ENCODE data around the gene IMPDH1. TPM values are rescaled to one million over a fixed set of nuclear protein-coding genes. Genes with fewer than 3 reads are reported as not detected.

Gene IMPDH1
- total RNA-seq, 2 experiments from 2014 or later: 26.5 to 27.0 TPM

DNA sequence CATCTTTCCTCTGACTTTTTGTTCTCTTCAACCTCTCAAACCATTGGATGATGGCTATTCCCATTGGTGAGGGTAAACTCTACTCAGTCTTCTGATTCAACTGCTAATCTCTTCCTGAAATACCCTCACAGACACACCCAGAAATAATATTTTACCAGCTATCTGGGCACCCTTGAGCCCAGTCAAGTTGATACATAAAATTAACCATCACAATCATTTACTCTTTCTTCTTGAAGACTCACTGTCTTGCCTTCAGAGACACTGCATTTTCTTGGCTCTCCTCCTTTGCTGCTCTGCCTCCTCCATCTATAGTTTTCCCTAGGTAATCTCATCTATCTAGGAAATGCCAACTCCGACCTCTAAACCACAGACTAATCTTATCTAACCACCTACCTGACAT lies 35.7 kb downstream of the IMPDH1 start:
- no peak for ATAC-seq (ENCODE audit: poor library complexity)
- no peaks in the 10 kb centered on the region for H3K9me3 Mint-ChIP-seq
- Histone ChIP-seq H3K36me3 (ENCODE audit: insufficient read depth, low read length) (no peaks in the 10 kb centered on the region), H3K27me3 (ENCODE audit: control insufficient read depth in 1 of 2, insufficient read depth in 2 of 2, low read length in 2 of 2) (no peaks in the 10 kb centered on the region), H3K27ac (ENCODE audit: low read depth in 1 of 2, low read length in 2 of 2) (no peak overlapping the region), H3K9me3 (ENCODE audit: control insufficient read depth in 1 of 2, insufficient read depth in 1 of 2, low read length in 2 of 2) (no peaks in the 10 kb centered on the region), H3K4me3 (ENCODE audit: low read length) (no peak overlapping the region), H3K4me1 (ENCODE audit: insufficient read depth, low read length) (no peaks in the 10 kb centered on the region)
- H3K27ac Mint-ChIP-seq: no peak overlapping the region
- DNase-seq: no peak
- H3K27me3 Mint-ChIP-seq: peaks cover 5% of the 10 kb centered on the region
- H3K36me3 Mint-ChIP-seq (ENCODE audit: low read depth): no peaks in the 10 kb centered on the region
- CTCF ChIA-PET: no interaction called here
- intact Hi-C loops (cut with DNase I, micrococcal nuclease): no loop called here
- H3K4me3 Mint-ChIP-seq: no peak overlapping the region
- POLR2A ChIA-PET: no interaction called here
- no peaks in the 10 kb centered on the region for H3K4me1 Mint-ChIP-seq (ENCODE audit: low read depth)
- TF ChIP-seq, protein P1, sequence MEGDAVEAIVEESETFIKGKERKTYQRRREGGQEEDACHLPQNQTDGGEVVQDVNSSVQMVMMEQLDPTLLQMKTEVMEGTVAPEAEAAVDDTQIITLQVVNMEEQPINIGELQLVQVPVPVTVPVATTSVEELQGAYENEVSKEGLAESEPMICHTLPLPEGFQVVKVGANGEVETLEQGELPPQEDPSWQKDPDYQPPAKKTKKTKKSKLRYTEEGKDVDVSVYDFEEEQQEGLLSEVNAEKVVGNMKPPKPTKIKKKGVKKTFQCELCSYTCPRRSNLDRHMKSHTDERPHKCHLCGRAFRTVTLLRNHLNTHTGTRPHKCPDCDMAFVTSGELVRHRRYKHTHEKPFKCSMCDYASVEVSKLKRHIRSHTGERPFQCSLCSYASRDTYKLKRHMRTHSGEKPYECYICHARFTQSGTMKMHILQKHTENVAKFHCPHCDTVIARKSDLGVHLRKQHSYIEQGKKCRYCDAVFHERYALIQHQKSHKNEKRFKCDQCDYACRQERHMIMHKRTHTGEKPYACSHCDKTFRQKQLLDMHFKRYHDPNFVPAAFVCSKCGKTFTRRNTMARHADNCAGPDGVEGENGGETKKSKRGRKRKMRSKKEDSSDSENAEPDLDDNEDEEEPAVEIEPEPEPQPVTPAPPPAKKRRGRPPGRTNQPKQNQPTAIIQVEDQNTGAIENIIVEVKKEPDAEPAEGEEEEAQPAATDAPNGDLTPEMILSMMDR (IDR thresholded peaks at IDR 0.05): no peak

DNA sequence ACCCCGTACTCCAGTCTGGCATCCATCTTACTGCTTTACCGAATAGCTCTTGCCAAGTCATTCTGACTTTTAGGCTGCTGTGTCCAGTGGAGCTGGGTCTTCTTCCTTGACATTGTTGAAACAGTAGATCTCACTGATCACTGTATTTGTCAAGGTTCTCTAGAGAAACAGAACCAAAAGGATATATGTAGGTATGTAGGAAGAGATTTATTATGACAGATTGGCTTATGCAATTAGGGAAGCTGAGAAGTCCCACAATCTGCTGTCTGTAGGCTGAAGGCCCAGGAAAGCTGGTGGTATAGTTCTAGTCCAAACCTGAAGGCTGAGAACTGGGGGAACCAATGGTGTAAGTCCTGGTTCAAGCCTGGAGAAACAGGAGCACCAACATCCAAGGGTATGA lies 36.2 kb downstream of the IMPDH1 start:
- Mint-ChIP-seq H3K4me3 (no peak overlapping the region), H3K27ac (no peak overlapping the region), H3K9me3 (no peaks in the 10 kb centered on the region), H3K36me3 (ENCODE audit: low read depth) (no peaks in the 10 kb centered on the region), H3K4me1 (ENCODE audit: low read depth) (no peaks in the 10 kb centered on the region), H3K27me3 (peaks cover 5% of the 10 kb centered on the region)
- POLR2A ChIA-PET: no interaction called here
- no peak for DNase-seq
- intact Hi-C loops (cut with DNase I, micrococcal nuclease): no loop called here
- no peaks in the 10 kb centered on the region for H3K9me3 ChIP-seq (ENCODE audit: control insufficient read depth in 1 of 2, insufficient read depth in 1 of 2, low read length in 2 of 2)
- no peak for ATAC-seq (ENCODE audit: poor library complexity)
- TF ChIP-seq, protein P1 (IDR thresholded peaks at IDR 0.05): no peak
- CTCF ChIA-PET: interaction anchor here (1.1 kb wide), 1 partner anchor 14 kb away, joined by 5 read pairs; no protein-coding TSS in a partner anchor
- no peak overlapping the region for H3K4me3 ChIP-seq (ENCODE audit: low read length)
- no peaks in the 10 kb centered on the region for H3K4me1 ChIP-seq (ENCODE audit: insufficient read depth, low read length)
- no peaks in the 10 kb centered on the region for H3K27me3 ChIP-seq (ENCODE audit: control insufficient read depth in 1 of 2, insufficient read depth in 2 of 2, low read length in 2 of 2)
- H3K27ac ChIP-seq (ENCODE audit: low read depth in 1 of 2, low read length in 2 of 2): no peak overlapping the region
- no peaks in the 10 kb centered on the region for H3K36me3 ChIP-seq (ENCODE audit: insufficient read depth, low read length)

DNA sequence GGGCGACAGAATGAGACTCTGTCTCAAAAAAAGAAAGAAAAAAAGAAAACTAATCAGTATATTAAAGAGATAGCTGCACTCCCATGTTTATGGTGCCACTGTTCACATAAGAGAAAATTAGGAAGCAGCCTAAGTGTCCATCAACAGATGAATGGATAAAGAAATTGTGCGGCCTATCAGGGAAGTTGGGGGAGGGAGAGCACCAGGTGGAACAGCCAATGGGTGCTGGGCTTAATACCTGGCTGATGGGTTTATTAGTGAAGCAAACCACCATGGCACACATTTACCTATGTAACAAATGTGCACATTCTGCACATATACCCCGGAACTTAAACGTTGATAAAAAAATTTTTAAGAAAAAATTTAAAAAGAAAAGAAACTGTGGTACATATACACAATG lies 39.3 kb downstream of the IMPDH1 start:
- H3K27ac Mint-ChIP-seq: no peak overlapping the region
- no peak for ATAC-seq (ENCODE audit: poor library complexity)
- no peak overlapping the region for H3K27ac ChIP-seq (ENCODE audit: low read depth in 1 of 2, low read length in 2 of 2)
- H3K4me3 Mint-ChIP-seq: no peak overlapping the region
- no peaks in the 10 kb centered on the region for H3K9me3 Mint-ChIP-seq
- no peak overlapping the region for H3K4me3 ChIP-seq (ENCODE audit: low read length)
- intact Hi-C loops (cut with DNase I, micrococcal nuclease): no loop called here
- H3K4me1 Mint-ChIP-seq (ENCODE audit: low read depth): no peaks in the 10 kb centered on the region
- ChIA-PET POLR2A (no interaction called here), CTCF (no interaction called here)
- no peaks in the 10 kb centered on the region for H3K9me3 ChIP-seq (ENCODE audit: control insufficient read depth in 1 of 2, insufficient read depth in 1 of 2, low read length in 2 of 2)
- TF ChIP-seq, protein P1 (IDR thresholded peaks at IDR 0.05): no peak
- H3K27me3 Mint-ChIP-seq: peaks cover 29% of the 10 kb centered on the region
- no peaks in the 10 kb centered on the region for H3K4me1 ChIP-seq (ENCODE audit: insufficient read depth, low read length)
- no peak for DNase-seq
- peaks cover 6 to 8% of the 10 kb centered on the region in 2 experiments for H3K27me3 ChIP-seq (ENCODE audit: control insufficient read depth in 1 of 2, insufficient read depth in 2 of 2, low read length in 2 of 2)
- no peaks in the 10 kb centered on the region for H3K36me3 ChIP-seq (ENCODE audit: insufficient read depth, low read length)
- no peaks in the 10 kb centered on the region for H3K36me3 Mint-ChIP-seq (ENCODE audit: low read depth)
